T-cell (primary cell): Measurements from ENCODE around the gene PORCN. TPM values are rescaled to one million over a fixed set of nuclear protein-coding genes. Genes with fewer than 3 reads are reported as not detected.
"Not testable (repeated sequence)": the region's sequence is repeated elsewhere in the genome, so short reads cannot be mapped to it uniquely, and the experiment has no call there.

Experiments
- ATAC-seq, 4 experiments: fragments of 200-7000 bp in 3 of 4; fragments of 150-1000 bp in 1 of 4; cut with Tn5 transposase; replicated peaks in 1 of 4; 1 replicate in 3 of 4; 2 replicates in 1 of 4; pipeline ENCODE4 v1.10.0; 2021; ENCODE audit warnings: moderate library complexity in 3 of 4, mild to moderate bottlenecking in 2 of 4, moderate number of reproducible peaks in 1 of 4
- CTCF ChIA-PET, 2 donors: fragments of 300-600 bp; sonication (Branson Sonifier 250); formaldehyde crosslinking; loops; one replicate each; lab custom pipeline; 2022; ENCODE audit warnings: antibody characterized with exemption in 2 of 2; lab: Charles Lee
- POLR2A ChIA-PET, 2 donors: fragments of 300-600 bp; sonication (Branson Sonifier 250); formaldehyde crosslinking; loops; one replicate each; lab custom pipeline; 2022; ENCODE audit warnings: antibody characterized with exemption in 2 of 2; lab: Charles Lee
- DNase-seq, 35 experiments: peaks; one replicate each; pipeline versions ENCODE4 v3.0.0 to v3.0.0-alpha.2; 2013 to 2023
- H3K27ac ChIP-seq: one replicate; pipeline ENCODE4 v1.5.1; 2013; ENCODE audit warnings: low read length
- H3K27me3 ChIP-seq, 2 experiments: replicated peaks in 1 of 2; 1 replicate in 1 of 2; 2 replicates in 1 of 2; pipeline versions ENCODE4 v1.6.1 to v1.7.0; 2013; ENCODE audit warnings: low read length in 1 of 2, mixed read lengths in 1 of 2; ENCODE audit not compliant: control insufficient read depth in 2 of 2, insufficient read depth in 2 of 2; ENCODE audit errors: extremely low read depth in 1 of 2
- H3K36me3 ChIP-seq, 2 donors: 1 replicate in 1 of 2; 2 replicates in 1 of 2; pipeline versions ENCODE4 v1.6.1 to v1.7.0; 2013; ENCODE audit warnings: low read length in 1 of 2; ENCODE audit not compliant: control insufficient read depth in 2 of 2, insufficient read depth in 1 of 2; ENCODE audit errors: extremely low read depth in 1 of 2
- H3K4me1 ChIP-seq, 2 experiments: 1 replicate in 1 of 2; 2 replicates in 1 of 2; pipeline versions ENCODE4 v1.6.1 to v1.7.0; 2013; ENCODE audit warnings: low read length in 2 of 2, mixed read lengths in 1 of 2; ENCODE audit not compliant: insufficient read depth in 2 of 2, control insufficient read depth in 1 of 2; ENCODE audit errors: extremely low read depth in 1 of 2
- H3K4me3 ChIP-seq, 2 donors: 1 replicate in 1 of 2; 2 replicates in 1 of 2; pipeline versions ENCODE4 v1.5.1 to v1.7.0; 2013; ENCODE audit warnings: mild to moderate bottlenecking in 2 of 2, low read length in 1 of 2, moderate library complexity in 1 of 2; ENCODE audit not compliant: control insufficient read depth in 1 of 2; ENCODE audit errors: extremely low read depth in 1 of 2
- H3K9me3 ChIP-seq: 2 replicates; pipeline ENCODE4 v1.7.0; 2013
- H3K27ac Mint-ChIP-seq, 2 donors: one replicate each; pipeline ENCODE4 v1.8.0; 2020 to 2021; ENCODE audit warnings: mild to moderate bottlenecking in 2 of 2, mixed read lengths in 2 of 2
- H3K27me3 Mint-ChIP-seq, 2 donors: one replicate each; pipeline ENCODE4 v1.8.0; 2021 to 2022; ENCODE audit warnings: mixed read lengths in 2 of 2
- H3K36me3 Mint-ChIP-seq: one replicate; pipeline ENCODE4 v1.8.0; 2021; ENCODE audit warnings: mixed read lengths
- H3K4me1 Mint-ChIP-seq, 3 donors: one replicate each; pipeline ENCODE4 v1.8.0; 2020 to 2022; ENCODE audit warnings: mixed read lengths in 3 of 3, mild to moderate bottlenecking in 1 of 3
- H3K4me3 Mint-ChIP-seq, 3 donors: one replicate each; pipeline ENCODE4 v1.8.0; 2020 to 2022; ENCODE audit warnings: mild to moderate bottlenecking in 3 of 3, mixed read lengths in 3 of 3, moderate library complexity in 3 of 3
- H3K9me3 Mint-ChIP-seq, 3 donors: one replicate each; pipeline ENCODE4 v1.8.0; 2020 to 2022; ENCODE audit warnings: mixed read lengths in 3 of 3
- WGBS: methylation state at CpG from one replicate; pipeline ENCODE4 v1.1.5; 2013; ENCODE audit warnings: missing lambda C conversion rate; ENCODE audit not compliant: insufficient coverage; 5-methylcytosine and 5-hydroxymethylcytosine counted together
- total RNA-seq, 35 experiments: library from RNA in 6 of 35; stranded (reverse) in 6 of 35; fragments of 120-200 nt in 1 of 35; gene quantifications; one replicate each; pipeline versions ENCODE4 v1.2.1 to v1.2.4 and lab custom pipeline; 2013 to 2026

PORCN gene
- total RNA-seq, 5 donors from 2014 or later (not counting 1 experiment from before 2014, with no cell fraction given) = 16.8 to 21.7 (median 18.6) TPM

DNA sequence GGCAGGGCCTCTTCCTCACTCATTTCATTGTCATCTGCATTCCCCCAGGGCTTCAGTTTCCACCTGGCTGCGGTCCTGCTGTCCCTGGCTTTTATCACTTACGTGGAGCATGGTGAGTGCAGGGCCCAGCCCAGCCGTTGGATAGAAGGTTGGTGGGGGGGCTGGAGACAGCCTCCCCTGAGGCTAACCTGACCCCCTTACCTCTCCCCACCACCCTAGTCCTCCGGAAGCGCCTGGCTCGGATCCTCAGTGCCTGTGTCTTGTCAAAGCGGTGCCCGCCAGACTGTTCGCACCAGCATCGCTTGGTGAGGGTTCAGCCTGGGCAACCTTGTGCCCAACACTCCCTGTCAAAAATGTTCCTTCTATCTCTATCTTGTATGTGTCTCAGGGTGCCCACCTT lies 7.0 kb downstream of the PORCN start:
- DNase-seq = no peak
- Histone ChIP-seq H3K4me3 (no peak overlapping the region), H3K36me3 (peaks cover 0 to 10% of the 10 kb centered on the region in 2 donors), H3K27me3 (no peaks in the 10 kb centered on the region), H3K27ac (no peak overlapping the region), H3K9me3 (no peaks in the 10 kb centered on the region), H3K4me1 (peaks cover 6 to 22% of the 10 kb centered on the region in 2 experiments)
- Mint-ChIP-seq H3K27ac (no peak overlapping the region), H3K36me3 (peaks cover 15% of the 10 kb centered on the region), H3K27me3 (no peaks in the 10 kb centered on the region), H3K4me1 (peaks cover 16 to 37% (median 18%) of the 10 kb centered on the region in 3 donors), H3K4me3 (no peak overlapping the region), H3K9me3 (no peaks in the 10 kb centered on the region)
- no peak for ATAC-seq
- CTCF ChIA-PET = no interaction called here
- POLR2A ChIA-PET = no interaction called here
- no CpG with 5 or more reads among the region's 10 CpGs for WGBS

DNA sequence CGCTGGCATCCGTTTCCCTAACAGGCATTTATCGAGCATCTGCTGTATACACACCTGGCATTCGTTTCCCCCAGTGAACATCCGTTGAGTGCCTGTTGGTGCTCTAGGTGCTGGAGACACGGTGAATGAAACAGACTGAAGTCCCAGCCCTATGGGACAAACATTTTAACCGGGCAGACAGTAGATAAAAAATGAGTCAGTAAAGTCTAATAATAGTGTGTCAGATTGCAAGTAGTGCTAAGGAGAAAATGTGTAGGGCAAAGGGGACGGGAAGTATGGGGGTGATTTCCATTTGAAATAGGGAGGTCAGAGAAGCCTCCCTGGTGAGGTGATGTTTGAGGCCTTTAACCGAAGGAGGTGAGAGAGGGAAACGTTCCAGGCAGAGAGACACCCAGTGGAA lies 7.5 kb downstream of the PORCN start:
- Histone ChIP-seq H3K4me1 (peaks cover 8 to 24% of the 10 kb centered on the region in 2 experiments), H3K27me3 (no peaks in the 10 kb centered on the region), H3K4me3 (no peak overlapping the region), H3K9me3 (no peaks in the 10 kb centered on the region), H3K27ac (no peak overlapping the region), H3K36me3 (peaks cover 0 to 10% of the 10 kb centered on the region in 2 donors)
- H3K27ac Mint-ChIP-seq = peak overlapping the region in 1 of 2 donors; percentile 36
- no peaks in the 10 kb centered on the region for H3K9me3 Mint-ChIP-seq
- no peaks in the 10 kb centered on the region for H3K27me3 Mint-ChIP-seq
- POLR2A ChIA-PET = no interaction called here
- WGBS = 90% methylated on average over 3 of the region's 10 CpGs
- H3K4me3 Mint-ChIP-seq = no peak overlapping the region
- CTCF ChIA-PET = no interaction called here
- peaks cover 15% of the 10 kb centered on the region for H3K36me3 Mint-ChIP-seq
- DNase-seq (no peak), ATAC-seq (no peak)
- peaks cover 18 to 37% (median 21%) of the 10 kb centered on the region in 3 donors for H3K4me1 Mint-ChIP-seq

DNA sequence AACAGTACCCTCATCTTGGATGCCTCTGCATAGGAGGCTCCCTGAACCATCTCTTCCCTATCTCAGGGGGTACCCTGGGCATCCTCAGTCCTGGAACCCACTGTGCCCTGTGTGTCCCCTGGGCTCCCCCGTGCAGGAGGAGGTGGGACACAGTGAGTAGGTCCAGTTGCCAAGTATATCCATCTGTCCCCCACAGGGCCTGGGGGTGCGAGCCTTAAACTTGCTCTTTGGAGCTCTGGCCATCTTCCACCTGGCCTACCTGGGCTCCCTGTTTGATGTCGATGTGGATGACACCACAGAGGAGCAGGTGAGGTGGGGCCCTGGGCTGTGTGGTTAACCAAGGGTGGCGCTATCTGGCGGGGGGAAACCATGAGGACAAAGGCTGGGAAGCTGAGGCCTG lies 8.2 kb downstream of the PORCN start:
- Mint-ChIP-seq H3K36me3 (peaks cover 14% of the 10 kb centered on the region), H3K4me3 (no peak overlapping the region), H3K27ac (peak overlapping the region; percentile 4 to 31), H3K4me1 (peaks cover 17 to 35% (median 23%) of the 10 kb centered on the region in 3 donors), H3K27me3 (no peaks in the 10 kb centered on the region), H3K9me3 (no peaks in the 10 kb centered on the region)
- CTCF ChIA-PET = no interaction called here
- POLR2A ChIA-PET = no interaction called here
- Histone ChIP-seq H3K4me3 (no peak overlapping the region), H3K4me1 (peaks cover 8 to 24% of the 10 kb centered on the region in 2 experiments), H3K27ac (no peak overlapping the region), H3K9me3 (no peaks in the 10 kb centered on the region), H3K36me3 (peaks cover 0 to 10% of the 10 kb centered on the region in 2 donors), H3K27me3 (no peaks in the 10 kb centered on the region)
- ATAC-seq = no peak
- WGBS = 40% methylated on average over 1 of the region's 5 CpGs
- DNase-seq = no peak

DNA sequence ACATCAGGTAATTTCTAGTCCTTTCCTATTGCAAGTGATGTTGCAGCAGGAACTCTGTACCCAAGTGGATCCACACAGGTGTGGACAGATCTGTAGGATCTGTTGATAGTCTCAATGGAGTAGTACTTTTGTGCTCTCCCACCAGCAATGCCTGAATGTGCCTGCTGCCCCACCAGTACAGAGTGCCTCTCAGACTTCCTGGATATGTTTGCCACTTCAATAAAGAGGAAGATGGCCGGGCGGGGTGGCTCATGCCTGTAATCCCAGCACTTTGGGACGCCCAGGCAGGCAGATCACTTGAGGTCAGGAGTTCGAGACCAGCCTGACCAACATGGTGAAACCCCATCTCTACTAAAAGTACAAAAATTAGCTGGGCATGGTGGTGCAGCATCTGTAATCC lies 10.7 kb downstream of the PORCN start:
- peak overlapping the region; percentile 50 to 71 for H3K27ac Mint-ChIP-seq
- H3K27ac ChIP-seq, H3K27me3 ChIP-seq, DNase-seq, H3K27me3 Mint-ChIP-seq, POLR2A ChIA-PET, H3K9me3 Mint-ChIP-seq, H3K4me3 ChIP-seq, H3K36me3 Mint-ChIP-seq, H3K4me3 Mint-ChIP-seq, H3K36me3 ChIP-seq, H3K9me3 ChIP-seq, ATAC-seq: not testable (repeated sequence)
- H3K4me1 Mint-ChIP-seq = peaks cover 23 to 38% (median 30%) of the 10 kb centered on the region in 3 donors
- no CpG with 5 or more reads among the region's 4 CpGs for WGBS
- CTCF ChIA-PET = interaction anchor here in 1 of 2 donors (0.6 kb wide), 1 partner anchor 39 kb away, joined by 3 read pairs; no protein-coding TSS in a partner anchor
- H3K4me1 ChIP-seq = peaks cover 12 to 39% of the 10 kb centered on the region in 2 experiments

DNA sequence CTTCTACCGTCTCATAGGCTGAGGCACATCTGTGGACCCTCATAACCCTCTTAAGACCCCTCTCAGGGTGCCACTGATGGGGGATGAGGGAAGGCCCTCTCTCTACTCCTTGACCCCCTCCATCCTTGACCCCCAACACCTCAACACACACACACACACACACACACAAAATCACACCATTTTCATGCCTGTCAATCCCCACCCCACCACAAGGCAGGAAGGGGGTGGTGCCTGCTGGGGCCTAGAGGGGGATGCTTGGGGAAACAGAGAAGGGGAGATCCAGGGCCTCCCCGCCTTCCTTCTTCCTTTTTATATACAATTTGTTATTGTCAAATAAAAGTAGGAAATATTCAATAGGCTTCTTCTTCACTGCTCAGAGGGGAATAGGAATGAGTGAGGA lies 11.7 kb downstream of the PORCN start:
- DNase-seq (peak in 2 of 35 experiments; percentile 10 to 24), ATAC-seq (no peak)
- Mint-ChIP-seq H3K9me3 (no peaks in the 10 kb centered on the region), H3K4me3 (peak overlapping the region; percentile 85 to 89 (median 85)), H3K27me3 (no peaks in the 10 kb centered on the region), H3K4me1 (peaks cover 23 to 41% (median 30%) of the 10 kb centered on the region in 3 donors), H3K27ac (peak overlapping the region; percentile 93 to 97), H3K36me3 (peaks cover 9% of the 10 kb centered on the region)
- H3K9me3 ChIP-seq = no peaks in the 10 kb centered on the region
- ChIA-PET CTCF (no interaction called here), POLR2A (interaction anchor here in 1 of 2 donors (0.6 kb wide), 1 partner anchor 1392 kb away, joined by 16 read pairs; no protein-coding TSS in a partner anchor)
- H3K27me3 ChIP-seq = no peaks in the 10 kb centered on the region
- peak overlapping the region; percentile 92 for H3K27ac ChIP-seq
- H3K4me1 ChIP-seq = peaks cover 12 to 39% of the 10 kb centered on the region in 2 experiments
- peaks cover 0 to 7% of the 10 kb centered on the region in 2 donors for H3K36me3 ChIP-seq
- no CpG with 5 or more reads among the region's 2 CpGs for WGBS
- no peak overlapping the region for H3K4me3 ChIP-seq

DNA sequence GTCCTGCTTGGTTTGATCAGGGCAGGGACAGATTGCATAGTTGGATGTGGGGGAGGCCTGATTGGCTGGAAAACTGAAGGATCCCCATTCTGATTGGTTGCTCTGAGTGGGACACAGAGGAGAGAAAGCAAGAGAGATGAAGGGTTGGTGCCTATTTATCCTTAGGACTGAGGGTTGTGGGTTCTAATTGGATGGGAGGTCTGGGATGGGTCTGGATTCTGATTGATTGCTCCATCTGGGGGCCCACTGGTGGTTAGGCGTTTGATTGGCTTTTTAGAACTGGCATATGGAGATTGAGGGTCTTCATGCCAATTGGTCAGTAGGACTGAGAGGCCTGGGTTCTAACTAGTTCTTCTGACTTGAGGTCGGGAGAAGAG lies 12.2 kb downstream of the PORCN start:
- peak in 1 of 35 experiments; percentile 13 for DNase-seq
- 21% methylated on average over 2 of the region's 2 CpGs for WGBS
- CTCF ChIA-PET = no interaction called here

More for the DNA sequence above, 12.2 kb downstream of the PORCN start:
- H3K27me3 Mint-ChIP-seq = no peaks in the 10 kb centered on the region
- H3K9me3 Mint-ChIP-seq = no peaks in the 10 kb centered on the region
- POLR2A ChIA-PET = interaction anchor here in 1 of 2 donors (0.6 kb wide), 1 partner anchor 871 kb away, joined by 3 read pairs; no protein-coding TSS in a partner anchor
- peaks cover 12 to 39% of the 10 kb centered on the region in 2 experiments for H3K4me1 ChIP-seq
- H3K27ac Mint-ChIP-seq = peak overlapping the region; percentile 93 to 97
- H3K4me3 Mint-ChIP-seq = peak overlapping the region; percentile 85 to 89 (median 85)
- H3K27me3 ChIP-seq = no peaks in the 10 kb centered on the region
- peak overlapping the region; percentile 92 for H3K27ac ChIP-seq
- peak overlapping the region in 1 of 2 donors; percentile 41 for H3K4me3 ChIP-seq
- H3K4me1 Mint-ChIP-seq = peaks cover 23 to 41% (median 30%) of the 10 kb centered on the region in 3 donors
- no peaks in the 10 kb centered on the region for H3K9me3 ChIP-seq
- H3K36me3 Mint-ChIP-seq = peaks cover 9% of the 10 kb centered on the region
- peaks cover 0 to 9% of the 10 kb centered on the region in 2 donors for H3K36me3 ChIP-seq
- no peak for ATAC-seq
